Mononuclear cell (primary cell): ENCODE measurements around the gene ATP8B3. TPM values are rescaled to one million over a fixed set of nuclear protein-coding genes. Genes with fewer than 3 reads are reported as not detected.

Experiments
- H3K27me3 ChIP-seq: 2 replicates; pipeline ENCODE4 v1.6.0; 2011; ENCODE audit warnings: low read length, control low read depth; ENCODE audit not compliant: insufficient read depth
- H3K4me1 ChIP-seq: 2 replicates; pipeline ENCODE4 v1.5.1; 2011; ENCODE audit warnings: mild to moderate bottlenecking, low read length, control low read depth; ENCODE audit not compliant: insufficient read depth
- H3K4me3 ChIP-seq: 2 replicates; pipeline ENCODE4 v1.5.1; 2011; ENCODE audit warnings: mild to moderate bottlenecking, low read length, moderate library complexity
- H3K9me3 ChIP-seq: 2 replicates; pipeline ENCODE4 v1.5.1; 2011; ENCODE audit warnings: low read depth, mild to moderate bottlenecking, control low read depth, low read length
- total RNA-seq: library from RNA; depleted of rRNA; stranded (reverse); fragments of >200 nt; gene quantifications from one replicate; pipeline ENCODE4 v1.2.3, GENCODE V29; 2012

ATP8B3 gene
- total RNA-seq, 1 donor, result 0.73 TPM

- no peaks in the 10 kb centered on the region for H3K9me3 ChIP-seq
- no peaks in the 10 kb centered on the region for H3K27me3 ChIP-seq
- peaks cover 21% of the 10 kb centered on the region for H3K4me1 ChIP-seq
- no peak overlapping the region for H3K4me3 ChIP-seq
Measured at GRCh38 chr19:1815605-1816529, 3.8 kb upstream of the ATP8B3 start.

DNA sequence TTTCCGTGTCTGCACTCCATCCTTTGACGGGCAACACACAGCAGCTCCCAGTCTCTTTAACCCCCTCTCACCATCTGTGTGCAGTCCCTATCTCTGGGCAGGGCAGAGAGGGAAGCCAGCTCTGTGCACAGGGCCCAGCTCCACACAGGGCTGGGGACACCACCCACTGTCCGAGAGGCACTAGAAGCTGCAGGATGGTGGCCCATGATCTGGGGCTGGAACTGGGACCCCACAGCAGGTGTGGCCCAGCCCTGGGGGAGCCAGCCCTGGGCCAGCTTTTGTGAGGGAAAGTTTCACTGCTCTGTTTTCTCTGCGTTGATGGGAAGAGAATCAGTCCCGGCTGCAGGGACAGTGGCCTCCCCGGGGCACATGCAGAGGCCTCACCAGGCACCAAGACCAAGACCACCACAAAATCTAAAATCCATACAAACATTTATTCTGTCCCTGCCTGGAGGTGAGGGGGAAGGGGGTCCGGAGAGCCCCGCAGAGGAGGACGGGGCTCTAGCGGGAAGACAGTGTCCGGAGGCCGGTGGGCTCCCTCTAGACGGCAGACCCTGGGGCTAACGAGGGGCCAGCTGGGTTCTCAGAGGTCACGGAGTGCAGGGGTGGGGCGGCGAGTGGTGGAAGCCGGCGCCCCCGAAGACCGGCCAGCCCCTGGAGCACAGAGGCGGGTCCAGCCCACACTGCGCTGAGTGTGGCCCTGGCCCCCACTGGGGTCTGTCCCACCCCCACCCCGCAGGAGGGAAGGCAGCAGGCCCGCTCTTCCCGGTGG, 2.9 kb upstream of the ATP8B3 start:
- Histone ChIP-seq H3K4me3 (no peak overlapping the region), H3K27me3 (no peaks in the 10 kb centered on the region), H3K9me3 (no peaks in the 10 kb centered on the region), H3K4me1 (peaks cover 21% of the 10 kb centered on the region)

GRCh38 chr19:1814391-1814790, 2.3 kb upstream of the ATP8B3 start:
- Histone ChIP-seq H3K4me1 (peaks cover 21% of the 10 kb centered on the region), H3K9me3 (no peaks in the 10 kb centered on the region), H3K4me3 (no peak overlapping the region), H3K27me3 (no peaks in the 10 kb centered on the region)

DNA sequence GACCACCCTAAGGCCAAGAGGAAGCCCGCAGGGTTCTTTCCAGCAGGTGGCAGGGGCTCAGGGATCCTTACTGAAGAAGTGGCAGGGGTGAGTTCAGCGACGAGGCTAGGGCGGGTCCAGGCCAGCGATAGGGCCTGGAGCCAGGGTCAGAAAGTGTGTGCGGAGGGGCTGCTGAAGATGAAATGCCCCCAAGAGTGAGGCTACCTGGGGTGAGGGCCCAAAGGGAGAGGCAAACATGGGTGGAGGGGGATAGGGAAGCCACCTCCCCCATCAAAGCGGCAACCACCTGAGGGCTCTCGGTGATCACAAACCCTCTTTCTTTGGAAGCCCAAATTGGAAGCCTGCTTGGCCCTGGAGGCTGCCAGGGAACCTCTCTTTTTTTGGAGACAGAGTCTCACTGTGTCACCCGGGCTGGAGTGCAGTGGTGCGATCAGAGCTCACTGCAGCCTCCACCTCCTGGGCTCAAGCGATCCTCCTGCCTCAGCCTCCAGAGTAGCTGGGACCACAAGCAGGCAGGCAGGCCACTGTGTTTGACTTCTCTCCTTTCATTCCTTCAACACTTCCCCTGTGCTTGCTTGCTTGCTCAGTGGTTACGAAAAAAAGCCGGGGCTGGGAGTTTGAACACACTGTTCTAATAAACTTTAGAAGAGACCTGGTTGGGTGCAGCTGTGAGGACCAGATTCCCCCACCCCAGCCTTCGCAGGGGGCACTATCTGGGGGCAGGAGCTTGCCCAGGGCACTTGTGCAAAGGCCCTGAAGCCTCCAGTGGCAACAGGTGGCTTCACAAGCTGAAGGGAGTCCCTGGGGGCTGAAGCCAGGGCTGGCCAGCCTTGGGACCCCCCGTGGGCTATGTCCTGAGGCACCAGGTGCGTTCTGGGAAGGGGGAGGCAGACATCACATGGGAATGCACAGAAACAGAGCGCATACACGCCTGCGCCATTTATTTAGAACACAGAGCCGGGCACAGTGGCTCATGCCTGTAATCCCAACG, 1.4 kb upstream of the ATP8B3 start:
- H3K4me3 ChIP-seq, result peak overlapping the region; percentile 45
- H3K4me1 ChIP-seq, result peaks cover 21% of the 10 kb centered on the region
- H3K27me3 ChIP-seq, result no peaks in the 10 kb centered on the region
- H3K9me3 ChIP-seq, result no peaks in the 10 kb centered on the region

- Histone ChIP-seq H3K9me3 (no peaks in the 10 kb centered on the region), H3K4me1 (peaks cover 21% of the 10 kb centered on the region), H3K27me3 (no peaks in the 10 kb centered on the region), H3K4me3 (peak overlapping the region; percentile 45)
Measured at GRCh38 chr19:1812426-1813191, 533 bp upstream of the ATP8B3 start.

DNA sequence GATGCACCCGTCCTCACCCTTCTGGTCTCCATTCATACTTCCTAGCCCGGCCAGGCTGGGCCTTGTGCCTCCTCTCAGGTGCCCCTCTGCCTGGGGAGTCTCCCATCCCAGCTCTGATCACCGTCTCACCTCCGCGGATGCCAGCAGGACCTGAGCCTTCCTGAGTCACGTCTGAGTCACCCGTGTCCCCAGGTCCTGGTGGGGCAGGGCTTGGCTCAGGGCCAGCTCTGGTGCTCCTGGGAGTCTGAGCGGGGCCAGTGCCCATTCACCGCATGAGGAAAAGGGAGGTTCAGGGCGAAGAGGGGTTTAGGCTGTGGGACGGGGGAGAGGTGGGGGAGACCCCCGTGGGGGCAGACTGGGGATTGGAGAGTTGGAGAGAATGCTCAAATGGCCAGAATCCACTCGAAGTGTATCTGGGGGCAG, 593 bp downstream of the ATP8B3 start:
- H3K4me1 ChIP-seq, result peaks cover 21% of the 10 kb centered on the region
- no peaks in the 10 kb centered on the region for H3K9me3 ChIP-seq
- peak overlapping the region; percentile 33 for H3K4me3 ChIP-seq
- no peaks in the 10 kb centered on the region for H3K27me3 ChIP-seq

- H3K4me3 ChIP-seq, result no peak overlapping the region
- H3K4me1 ChIP-seq, result peaks cover 21% of the 10 kb centered on the region
- H3K27me3 ChIP-seq, result no peaks in the 10 kb centered on the region
- H3K9me3 ChIP-seq, result no peaks in the 10 kb centered on the region
Measured at GRCh38 chr19:1810439-1811160, 1.5 kb downstream of the ATP8B3 start.

DNA sequence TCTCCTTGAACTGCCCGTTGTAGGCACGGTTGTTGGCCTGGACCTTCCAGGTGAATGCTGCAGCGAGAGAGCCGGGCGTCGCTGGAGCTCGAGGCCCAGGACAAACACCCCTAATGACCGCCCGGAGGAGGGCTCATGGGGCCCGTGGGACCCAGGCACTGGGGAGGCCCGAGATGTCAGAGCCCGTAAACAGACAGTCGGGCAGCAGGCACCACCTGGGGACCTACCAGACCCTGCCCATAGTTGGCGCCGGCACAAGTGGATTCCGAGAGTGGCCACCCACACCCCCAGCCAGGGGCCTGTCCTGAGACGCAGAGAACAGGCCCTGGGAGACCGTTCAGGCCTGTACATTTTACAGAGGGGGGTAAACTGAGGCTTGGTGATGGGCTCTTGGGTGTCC, 2.4 kb downstream of the ATP8B3 start:
- Histone ChIP-seq H3K27me3 (no peaks in the 10 kb centered on the region), H3K4me1 (peaks cover 21% of the 10 kb centered on the region), H3K4me3 (no peak overlapping the region), H3K9me3 (no peaks in the 10 kb centered on the region)

- no peaks in the 10 kb centered on the region for H3K27me3 ChIP-seq
- peaks cover 15% of the 10 kb centered on the region for H3K4me1 ChIP-seq
- no peak overlapping the region for H3K4me3 ChIP-seq
- H3K9me3 ChIP-seq, result no peaks in the 10 kb centered on the region
Measured at GRCh38 chr19:1808395-1808731, 3.7 kb downstream of the ATP8B3 start.

DNA sequence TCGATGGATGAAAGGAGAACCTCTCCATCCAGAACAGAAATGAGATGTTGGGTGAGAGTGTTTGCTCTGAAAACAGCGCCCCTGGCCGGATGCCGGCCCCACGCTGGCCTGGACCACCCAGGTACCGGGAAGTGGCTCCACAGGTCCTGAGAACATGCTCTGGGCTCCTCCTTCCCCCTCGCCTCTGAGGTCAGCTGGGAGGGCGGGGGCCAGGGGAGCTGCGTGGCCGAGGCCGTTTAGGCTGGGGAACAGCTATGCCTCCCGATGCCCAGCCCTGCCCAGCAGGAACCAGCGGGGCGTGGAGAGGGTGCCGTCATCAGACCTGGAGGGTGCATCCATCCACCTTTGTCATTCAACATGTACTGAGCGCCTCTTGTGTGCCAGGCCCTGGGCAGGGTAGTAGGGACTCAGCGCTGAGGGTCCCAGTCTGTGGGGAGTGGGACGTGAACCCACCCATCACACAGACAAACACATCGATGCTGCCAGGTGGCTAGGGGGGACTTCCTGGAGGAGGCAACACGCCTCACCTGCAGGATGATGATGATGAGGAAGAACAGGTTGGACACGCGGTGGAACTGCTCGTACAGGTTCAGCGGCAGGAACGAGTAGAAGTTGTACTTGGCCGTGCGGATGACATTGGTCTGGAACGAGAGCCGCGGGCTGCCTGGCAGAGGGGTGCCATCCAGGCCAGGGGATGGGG, 4.2 kb downstream of the ATP8B3 start:
- Histone ChIP-seq H3K9me3 (no peaks in the 10 kb centered on the region), H3K4me1 (peaks cover 10% of the 10 kb centered on the region), H3K27me3 (no peaks in the 10 kb centered on the region), H3K4me3 (no peak overlapping the region)

- Histone ChIP-seq H3K4me3 (no peak overlapping the region), H3K4me1 (peaks cover 7% of the 10 kb centered on the region), H3K27me3 (no peaks in the 10 kb centered on the region), H3K9me3 (no peaks in the 10 kb centered on the region)
Measured at GRCh38 chr19:1807030-1807694, 4.9 kb downstream of the ATP8B3 start.

DNA sequence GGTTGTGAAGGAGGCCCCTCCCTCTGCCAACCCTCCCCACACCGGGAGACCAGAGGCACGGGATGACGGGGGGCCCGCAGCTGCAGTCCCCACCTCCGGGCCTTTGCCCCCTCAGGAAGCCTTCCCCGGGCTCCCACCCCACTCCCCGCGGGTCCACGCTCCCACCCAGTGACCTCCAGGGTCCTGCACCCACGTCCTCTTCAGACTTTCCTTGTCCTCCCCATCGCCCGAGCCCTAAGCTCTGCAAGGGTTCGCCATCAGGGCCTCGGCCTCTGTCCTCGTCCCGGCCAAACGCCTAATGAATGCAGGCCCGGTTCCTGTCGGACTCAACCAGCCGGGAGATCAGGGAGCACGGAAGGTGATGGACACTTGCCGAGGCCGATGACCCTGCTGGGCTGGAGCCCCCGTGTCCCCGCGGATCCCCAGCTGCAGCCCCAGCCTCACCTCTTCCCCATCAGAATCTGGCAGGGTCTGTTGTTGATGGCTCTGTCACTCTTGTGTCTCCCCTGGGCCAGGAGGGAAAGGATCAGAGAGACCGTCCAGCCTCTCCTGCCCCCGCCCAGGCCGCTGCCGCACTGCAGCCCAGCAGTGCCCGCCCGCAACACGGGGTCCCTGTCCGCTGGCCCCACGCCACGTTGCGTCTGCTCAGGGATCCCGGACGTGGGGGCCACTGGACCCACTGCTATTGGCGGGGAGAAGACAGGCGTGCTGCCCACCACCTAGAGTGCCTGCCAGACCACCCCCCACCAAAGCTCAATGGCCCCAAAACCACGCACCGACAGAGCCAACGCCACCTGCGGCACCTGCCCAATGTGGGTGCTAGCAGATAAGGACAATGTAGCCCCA, 5.7 kb downstream of the ATP8B3 start:
- H3K9me3 ChIP-seq, result no peaks in the 10 kb centered on the region
- no peaks in the 10 kb centered on the region for H3K27me3 ChIP-seq
- no peak overlapping the region for H3K4me3 ChIP-seq
- peaks cover 2% of the 10 kb centered on the region for H3K4me1 ChIP-seq
